Measurements from ENCODE around the gene CPLX1.

DNA sequence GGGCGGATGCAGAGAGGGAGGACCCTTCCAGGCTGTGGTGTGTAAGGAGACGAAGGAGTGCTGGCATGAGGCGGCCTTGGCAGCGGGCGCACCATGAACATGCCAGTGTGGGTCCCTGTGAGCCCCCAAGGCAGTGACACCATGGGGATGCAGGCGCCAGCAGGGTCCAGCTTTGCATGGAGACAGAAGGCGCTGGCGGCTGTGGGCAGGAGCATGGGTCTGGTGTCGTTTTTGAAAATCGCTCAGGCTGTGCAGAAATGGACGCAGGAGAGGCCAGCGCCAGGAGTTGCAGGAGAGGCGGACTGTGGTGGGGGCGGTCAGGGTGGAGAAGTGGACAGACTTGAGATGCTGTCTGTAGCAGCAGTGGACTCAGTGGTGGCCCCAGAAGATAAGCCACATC is 64.2 kb downstream of the CPLX1 start:
- TF ChIP-seq CTCF (conservative IDR thresholded peaks at IDR 0.05 in 1 of 2, IDR thresholded peaks at IDR 0.05 in 1 of 2; ENCODE audit: low read depth in 1 of 2, low read length in 2 of 2) = no peak
- TF ChIP-seq EZH2 (IDR thresholded peaks at IDR 0.05; ENCODE audit: low read length, missing control alignments) = no peak
